CD4-positive, alpha-beta T cell treated with Interleukin-6 at 100 ng/mL for 8 hours (primary cell): Measurements from ENCODE around the gene ING5.

Experiments used
- DNase-seq: peaks from one replicate; pipeline ENCODE4 v3.0.0-alpha.2; 2020; ENCODE audit warnings: mixed read lengths, low spot score

ING5 gene

GRCh38 chr2:241672243-241673188 lies 29.3 kb upstream of the ING5 start:
- no peak for DNase-seq

DNA sequence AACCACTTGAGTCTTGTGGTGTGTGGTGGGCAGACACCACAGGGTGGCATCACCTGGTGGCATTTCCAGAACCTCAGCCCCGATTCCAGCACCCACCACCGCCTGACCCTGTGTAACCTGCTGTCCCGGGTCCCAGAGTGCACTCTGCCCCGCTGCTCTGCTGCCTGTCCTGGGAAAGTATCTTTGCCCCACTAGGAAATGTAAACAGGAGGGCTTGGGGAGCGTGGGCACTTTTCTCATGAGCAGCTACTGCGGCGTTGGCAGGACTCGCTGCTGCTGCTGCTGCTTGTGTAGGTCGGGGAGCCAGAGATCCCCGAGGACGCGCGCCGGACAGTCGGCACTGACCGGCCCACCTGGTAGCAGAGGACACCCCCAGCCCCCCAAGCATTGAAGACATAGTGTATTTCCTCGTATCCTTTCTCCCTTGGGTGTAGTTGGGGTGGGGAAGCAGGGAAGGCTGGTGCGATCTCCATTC lies 28.6 kb upstream of the ING5 start:
- DNase-seq, result no peak

DNA sequence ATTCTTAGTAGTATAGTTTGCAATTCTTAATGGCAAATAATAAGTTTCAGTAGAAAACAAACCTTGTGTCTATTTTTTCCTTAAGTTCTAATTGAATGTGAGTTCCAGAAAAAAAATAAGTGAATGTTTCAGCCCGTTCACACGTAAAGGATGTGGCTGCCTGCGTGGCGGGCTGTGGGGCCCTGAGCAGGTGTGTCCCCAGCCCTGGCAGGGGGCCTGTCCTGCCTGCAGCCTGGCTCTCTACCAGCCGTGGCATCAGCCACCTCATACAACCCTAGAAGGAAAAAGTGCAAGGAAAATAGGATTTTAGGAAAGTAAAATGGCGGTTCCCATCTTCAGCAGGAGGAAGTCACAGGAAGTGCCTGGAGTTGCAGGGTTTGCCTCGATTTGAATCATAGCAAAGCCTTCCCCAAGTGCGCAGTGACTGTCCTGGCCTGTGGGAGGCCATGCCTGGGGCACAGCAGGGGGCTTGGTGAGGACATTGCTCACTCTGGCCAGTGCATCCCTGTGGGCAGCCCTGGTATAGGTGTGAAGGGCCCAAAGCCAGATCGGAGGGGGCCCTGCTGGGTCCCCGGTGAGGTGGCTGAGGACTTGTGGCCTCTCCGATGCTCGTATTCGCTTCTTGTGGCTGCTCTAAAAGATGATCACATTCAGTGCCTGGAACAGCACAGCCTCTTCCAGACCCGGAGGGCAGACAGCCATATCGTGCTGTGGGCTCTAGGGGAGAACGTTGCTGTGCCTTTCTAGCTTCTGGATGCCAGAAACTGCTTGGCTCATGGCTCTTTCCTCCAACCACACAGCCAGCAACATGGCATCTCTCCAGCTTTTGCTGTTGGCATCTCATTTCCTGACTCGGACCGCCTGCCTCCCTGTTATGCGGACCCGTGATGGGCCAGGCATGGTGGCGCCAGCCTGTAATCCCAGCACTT lies 27.8 kb upstream of the ING5 start:
- no peak for DNase-seq

GRCh38 chr2:241675885-241676284 lies 26.0 kb upstream of the ING5 start:
- DNase-seq, result no peak

DNA sequence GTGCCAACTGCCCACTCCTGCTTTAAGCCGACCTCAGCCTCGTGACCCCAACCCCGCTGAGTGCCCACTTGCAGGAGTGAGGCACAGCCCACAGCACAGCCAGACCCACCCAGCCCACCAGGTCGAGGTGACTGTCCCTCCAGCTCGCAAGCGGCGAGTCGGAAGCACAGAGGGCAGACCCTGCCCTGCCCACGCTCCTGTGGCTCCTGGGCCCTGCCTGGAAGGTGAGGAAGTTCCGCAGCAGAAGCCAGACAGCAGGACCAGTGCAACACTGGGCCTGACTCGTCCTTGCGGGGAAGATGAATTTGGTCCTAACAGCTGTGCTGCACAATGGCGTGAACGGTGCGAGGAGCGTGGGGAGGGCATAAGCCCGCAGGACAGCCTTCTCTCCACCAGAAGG lies 25.2 kb upstream of the ING5 start:
- DNase-seq, result no peak

- DNase-seq, result no peak
Observed at GRCh38 chr2:241677392-241677791, 24.4 kb upstream of the ING5 start.

- no peak for DNase-seq
Observed at GRCh38 chr2:241678307-241678706, 23.5 kb upstream of the ING5 start.

DNA sequence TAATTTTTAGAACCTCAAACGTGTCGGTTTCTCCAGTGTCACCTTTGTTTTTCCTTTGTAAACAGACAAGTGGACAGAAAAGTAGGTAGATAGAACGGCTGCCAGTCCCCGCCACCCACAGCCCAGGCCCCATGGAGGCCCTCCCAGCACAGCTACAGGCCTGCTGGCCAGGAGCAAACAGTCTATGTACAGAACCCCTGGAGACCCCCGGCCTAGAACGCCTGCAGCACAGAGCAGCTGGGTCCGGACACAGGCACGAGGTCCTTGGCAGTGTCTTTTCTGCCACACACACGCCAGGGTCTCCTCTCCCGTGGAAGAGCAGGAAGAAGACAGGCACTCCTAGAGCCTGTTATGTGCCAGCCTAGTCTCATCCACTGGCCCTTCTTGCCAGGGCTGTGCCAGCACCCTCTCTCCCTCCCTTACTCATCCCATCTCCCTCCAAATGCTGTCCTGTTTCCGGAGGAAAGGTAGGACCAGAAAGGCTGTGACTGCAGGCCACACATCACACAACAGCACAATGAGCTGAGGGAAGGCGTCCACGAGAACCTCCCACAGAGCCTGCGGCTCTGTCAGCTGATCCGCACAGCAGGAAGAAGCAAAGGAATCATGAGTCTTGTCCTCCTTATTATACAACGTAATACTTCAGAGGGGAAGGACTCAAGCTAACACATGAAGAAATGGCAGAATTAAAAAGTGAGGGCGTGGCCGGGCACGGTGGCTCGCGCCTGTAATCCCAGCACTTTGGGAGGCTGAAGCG lies 22.9 kb upstream of the ING5 start:
- DNase-seq, result no peak

DNA sequence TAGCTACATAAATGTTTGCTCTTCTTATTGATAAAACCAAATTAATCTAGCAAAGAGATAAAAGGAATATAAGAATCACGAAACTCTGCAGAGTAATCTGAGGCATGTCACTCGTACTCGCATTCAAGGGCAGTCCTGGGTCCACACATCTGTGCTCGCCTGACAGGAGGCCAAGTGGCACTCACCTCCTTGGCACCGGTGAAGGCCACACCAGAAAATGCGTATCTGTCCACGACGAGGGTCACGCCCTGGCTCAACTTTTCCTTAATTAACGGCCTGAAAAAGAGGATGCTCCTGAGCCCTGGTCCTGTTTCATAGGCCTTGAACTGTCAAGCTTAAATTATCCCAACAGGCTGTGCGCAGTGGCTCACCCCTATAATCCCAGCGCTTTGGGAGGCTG lies 21.8 kb upstream of the ING5 start:
- DNase-seq, result no peak

DNA sequence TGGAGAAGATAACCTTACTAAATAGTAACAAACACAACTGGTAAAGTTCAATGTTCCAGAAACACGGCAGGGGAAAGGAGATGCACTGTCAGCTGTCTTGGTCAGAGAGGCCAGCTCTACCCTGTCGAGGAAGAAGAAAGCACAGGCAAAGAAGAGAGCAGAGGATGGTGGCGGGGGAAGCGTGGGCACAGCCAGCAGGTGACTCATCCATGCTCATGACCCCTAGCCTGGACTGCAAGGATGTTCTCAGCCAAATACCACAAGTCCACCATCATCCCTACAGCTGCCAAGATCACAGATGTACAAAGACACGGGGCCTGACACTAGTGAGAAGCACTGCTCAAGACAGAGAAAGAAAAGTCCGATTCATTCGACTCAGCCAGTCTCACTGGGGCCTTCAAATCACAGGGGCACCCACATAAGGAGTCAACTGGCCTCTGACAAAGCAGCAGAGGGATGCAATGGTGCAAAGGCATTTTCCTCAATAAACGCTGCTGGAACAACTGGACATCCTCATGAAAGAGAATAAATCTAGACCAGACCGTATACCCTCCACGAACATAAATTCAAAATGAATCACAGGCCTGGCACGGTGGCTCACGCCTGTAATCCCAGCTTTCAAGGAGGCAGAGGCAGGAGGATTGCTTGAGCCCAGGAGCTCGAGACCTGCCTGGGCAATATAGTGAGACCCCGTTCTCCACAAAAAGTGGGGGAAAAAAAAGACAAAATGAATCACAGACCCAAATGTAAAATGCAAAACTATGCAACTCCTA lies 20.8 kb upstream of the ING5 start:
- no peak for DNase-seq

DNA sequence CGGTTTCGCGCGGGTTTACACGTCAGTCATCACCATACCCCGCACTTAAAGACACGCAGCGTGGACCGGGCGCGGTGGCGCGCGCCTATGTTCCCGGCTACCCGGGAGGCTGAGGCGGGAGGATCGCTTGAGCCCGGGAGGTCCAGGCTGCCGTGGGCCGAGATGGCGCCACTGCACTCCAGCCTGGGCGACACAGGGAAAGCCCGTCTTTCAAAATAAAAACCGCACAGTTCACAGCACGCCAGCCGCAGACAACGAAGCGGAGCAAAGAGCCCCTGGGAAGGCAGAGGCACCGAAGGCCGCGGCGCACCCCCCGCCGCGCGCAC lies 15.6 kb upstream of the ING5 start:
- DNase-seq, result no peak

- peak; percentile 95 for DNase-seq
Observed at GRCh38 chr2:241686650-241687425, 15.0 kb upstream of the ING5 start, which contains the start of gene DTYMK. Gene DTYMK (minus strand): TSS chr2:241686815. CDS start chr2:241686783, 32 bp downstream.

GRCh38 chr2:241689306-241689705 lies 12.5 kb upstream of the ING5 start:
- DNase-seq, result peak; percentile 15

- no peak for DNase-seq
Observed at GRCh38 chr2:241690202-241690717, 11.6 kb upstream of the ING5 start.

GRCh38 chr2:241692448-241692847 lies 9.4 kb upstream of the ING5 start:
- no peak for DNase-seq

DNA sequence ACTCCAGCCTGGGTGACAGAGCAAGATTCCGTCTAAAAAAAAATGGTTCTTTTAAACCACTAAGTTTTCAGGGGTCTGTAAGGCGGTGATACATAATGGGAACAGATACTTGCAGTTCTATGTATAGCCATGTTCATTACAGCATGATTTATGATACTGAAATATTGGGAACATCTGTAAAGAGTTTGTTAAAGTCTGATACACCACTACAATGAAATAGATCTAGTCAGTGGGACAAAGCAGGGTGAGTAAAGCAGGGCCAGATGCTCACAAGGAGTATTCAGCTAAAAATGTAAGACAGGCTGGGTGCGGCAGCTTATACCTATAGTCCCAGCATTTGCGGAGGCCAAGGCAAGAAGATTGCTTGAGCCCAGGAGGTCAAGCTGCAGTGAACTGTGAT lies 6.2 kb upstream of the ING5 start:
- no peak for DNase-seq

- no peak for DNase-seq
Observed at GRCh38 chr2:241701149-241701398, 765 bp upstream of the ING5 start.

DNA sequence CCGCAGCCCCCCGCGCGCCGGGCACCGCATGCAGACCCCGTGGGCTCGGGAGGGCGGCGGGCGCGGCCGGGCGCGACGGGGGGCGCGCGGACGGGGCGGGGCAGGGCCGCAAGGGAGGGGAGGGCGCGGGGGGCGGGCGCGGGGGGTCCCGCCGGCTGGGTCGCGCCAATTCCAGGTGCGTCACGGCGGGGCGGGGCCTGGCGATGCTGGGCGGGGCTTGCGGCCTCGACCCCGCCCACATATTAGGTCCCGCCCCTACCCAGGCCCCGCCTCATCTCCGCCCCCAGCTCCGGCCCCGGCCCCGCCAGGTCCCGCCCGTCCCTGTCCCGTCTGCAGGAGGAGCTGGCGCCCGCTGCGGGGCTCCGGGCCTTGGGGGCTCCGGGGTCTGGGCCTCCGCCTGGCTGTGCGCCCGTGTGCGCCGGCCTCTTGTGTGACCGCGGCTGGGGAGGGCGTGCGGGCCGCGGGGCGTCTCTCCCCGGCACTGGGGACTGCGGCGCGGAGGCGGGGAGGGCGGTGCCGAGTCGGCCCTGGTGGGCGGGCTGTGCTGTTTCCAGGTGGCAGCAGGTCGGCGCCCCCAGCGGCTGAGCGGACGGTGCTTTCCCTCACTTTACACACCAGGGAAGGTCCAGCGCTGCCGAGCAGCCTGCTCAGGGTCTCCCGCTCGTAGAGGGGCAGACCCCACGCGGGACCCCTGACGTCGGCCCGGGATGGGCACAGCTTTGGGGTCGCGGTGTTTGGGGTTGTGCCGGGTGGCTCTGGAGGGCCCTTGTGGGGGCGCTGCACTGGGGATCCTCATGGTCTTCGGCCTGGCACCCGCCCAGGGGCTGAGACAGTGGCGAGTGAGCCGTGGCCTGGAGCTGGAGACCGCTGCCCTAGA lies 554 bp downstream of the ING5 start:
- peak; percentile 87 for DNase-seq

DNA sequence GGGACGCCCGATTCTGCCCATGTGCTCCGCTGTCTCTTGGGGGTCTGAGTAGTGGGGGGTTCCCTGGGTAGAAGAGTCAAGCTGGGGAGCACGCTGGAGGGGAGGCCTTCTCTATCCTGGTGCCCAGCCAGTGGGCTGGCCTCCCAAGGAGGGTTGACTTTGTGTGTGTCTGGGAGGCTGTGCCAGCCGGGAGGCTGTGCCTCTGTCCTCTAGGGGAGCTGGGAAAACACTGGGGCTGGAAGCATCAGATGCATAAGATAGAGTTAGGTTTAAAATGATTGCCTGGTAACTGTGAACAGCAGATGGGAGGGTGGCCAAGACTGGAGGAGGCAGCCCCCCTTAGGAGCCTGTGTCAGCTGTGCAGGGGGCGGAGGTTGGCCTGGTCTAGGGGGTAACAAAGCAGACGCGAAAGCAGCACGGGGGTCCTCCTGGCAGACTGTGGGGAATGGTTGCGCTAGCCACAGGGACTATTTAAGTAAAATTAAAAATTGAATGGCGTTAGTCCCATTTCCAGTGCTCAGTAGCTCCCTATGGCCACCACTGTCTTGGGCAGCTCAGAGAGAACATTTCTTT lies 1.3 kb downstream of the ING5 start:
- DNase-seq, result no peak
